SJCRH30 (cell line): Measurements from ENCODE around the gene ROPN1L. TPM values are rescaled to one million over a fixed set of nuclear protein-coding genes. Genes with fewer than 3 reads are reported as not detected.
"Not testable (repeated sequence)": the region's sequence is repeated elsewhere in the genome, so short reads cannot be mapped to it uniquely, and the experiment has no call there.

Experiments
- DNase-seq, 2 experiments: peaks; one replicate each; pipeline ENCODE4 v3.0.0-alpha.2; 2015 to 2020
- H3K27ac ChIP-seq: fragments of 250-450 bp; sonication (Bioruptor Pico); 2 replicates; pipeline ENCODE4 v1.5.1; 2020; ENCODE audit warnings: mild to moderate bottlenecking, moderate library complexity
- H3K27me3 ChIP-seq: fragments of 250-450 bp; sonication (Bioruptor Pico); 2 replicates; pipeline ENCODE4 v1.5.1; 2020; ENCODE audit warnings: mild to moderate bottlenecking, moderate library complexity
- H3K36me3 ChIP-seq: fragments of 250-450 bp; sonication (Bioruptor Pico); 2 replicates; pipeline ENCODE4 v1.5.1; 2020; ENCODE audit warnings: mild to moderate bottlenecking, moderate library complexity
- H3K4me1 ChIP-seq: fragments of 250-450 bp; sonication (Bioruptor Pico); 2 replicates; pipeline ENCODE4 v1.5.1; 2020; ENCODE audit warnings: mild to moderate bottlenecking, moderate library complexity
- H3K4me3 ChIP-seq: fragments of 250-450 bp; sonication (Bioruptor Pico); 2 replicates; pipeline ENCODE4 v1.5.1; 2020; ENCODE audit warnings: mild to moderate bottlenecking, moderate library complexity
- H3K9me3 ChIP-seq: fragments of 250-450 bp; sonication (Bioruptor Pico); replicated peaks from 2 replicates; pipeline ENCODE4 v1.5.1; 2020; ENCODE audit warnings: mild to moderate bottlenecking, moderate library complexity
- total RNA-seq: library from RNA; depleted of rRNA; stranded (reverse); fragments of >200 nt; shearing (Covaris generic); gene quantifications from 2 replicates; pipeline ENCODE4 v1.2.3, GENCODE V29; 2014

Gene ROPN1L
- total RNA-seq, 1 experiment from 2014 or later = 0.14 TPM

GRCh38 chr5:10488144-10488543 lies 46.5 kb downstream of the ROPN1L start:
- H3K36me3 ChIP-seq = no peaks in the 10 kb centered on the region
- H3K4me3 ChIP-seq = no peak overlapping the region
- no peak overlapping the region for H3K27ac ChIP-seq
- DNase-seq = no peak
- H3K27me3 ChIP-seq = no peaks in the 10 kb centered on the region
- H3K9me3 ChIP-seq = no peaks in the 10 kb centered on the region
- H3K4me1 ChIP-seq = peaks cover 6% of the 10 kb centered on the region; the same call in 1 of the 2 replicates

- H3K4me1 ChIP-seq = peaks cover 3% of the 10 kb centered on the region; the same call in 1 of the 2 replicates
- no peak for DNase-seq
- H3K36me3 ChIP-seq = no peaks in the 10 kb centered on the region
- H3K4me3 ChIP-seq = no peak overlapping the region
- no peaks in the 10 kb centered on the region for H3K27me3 ChIP-seq
- H3K9me3 ChIP-seq = no peaks in the 10 kb centered on the region; the same call in 1 of the 2 replicates
- H3K27ac ChIP-seq = no peak overlapping the region
Observed at GRCh38 chr5:10489810-10490426, 48.2 kb downstream of the ROPN1L start.

GRCh38 chr5:10490927-10491672 lies 49.4 kb downstream of the ROPN1L start:
- DNase-seq = no peak
- Histone ChIP-seq H3K4me3 (no peak overlapping the region), H3K27me3 (no peaks in the 10 kb centered on the region), H3K9me3 (no peaks in the 10 kb centered on the region; the same call in 1 of the 2 replicates), H3K36me3 (no peaks in the 10 kb centered on the region), H3K4me1 (no peaks in the 10 kb centered on the region; the same call in 1 of the 2 replicates), H3K27ac (no peak overlapping the region)

- no peaks in the 10 kb centered on the region for H3K27me3 ChIP-seq
- no peak overlapping the region for H3K27ac ChIP-seq
- no peaks in the 10 kb centered on the region for H3K36me3 ChIP-seq
- H3K9me3 ChIP-seq = no peaks in the 10 kb centered on the region; the same call in 1 of the 2 replicates
- no peak overlapping the region for H3K4me3 ChIP-seq
- no peak for DNase-seq
- no peaks in the 10 kb centered on the region for H3K4me1 ChIP-seq
Observed at GRCh38 chr5:10491673-10492026, 50.0 kb downstream of the ROPN1L start.

GRCh38 chr5:10493884-10494283 lies 52.2 kb downstream of the ROPN1L start:
- no peak for DNase-seq
- H3K27ac ChIP-seq = no peak overlapping the region
- H3K4me3 ChIP-seq = no peak overlapping the region

GRCh38 chr5:10494497-10494896 lies 52.8 kb downstream of the ROPN1L start:
- H3K4me3 ChIP-seq, H3K9me3 ChIP-seq, H3K4me1 ChIP-seq, H3K36me3 ChIP-seq, DNase-seq, H3K27ac ChIP-seq, H3K27me3 ChIP-seq: not testable (repeated sequence)

More at GRCh38 chr5:10493884-10494283, 52.2 kb downstream of the ROPN1L start:
- Histone ChIP-seq H3K27me3 (no peaks in the 10 kb centered on the region), H3K36me3 (no peaks in the 10 kb centered on the region), H3K4me1 (no peaks in the 10 kb centered on the region), H3K9me3 (no peaks in the 10 kb centered on the region; the same call in 1 of the 2 replicates)

- no peak for DNase-seq
- Histone ChIP-seq H3K4me1 (no peaks in the 10 kb centered on the region), H3K27ac (no peak overlapping the region), H3K9me3 (no peaks in the 10 kb centered on the region; the same call in 1 of the 2 replicates), H3K36me3 (no peaks in the 10 kb centered on the region), H3K4me3 (no peak overlapping the region), H3K27me3 (no peaks in the 10 kb centered on the region)
Observed at GRCh38 chr5:10497554-10497953, 55.9 kb downstream of the ROPN1L start.

GRCh38 chr5:10498350-10498749 lies 56.7 kb downstream of the ROPN1L start:
- no peak overlapping the region for H3K27ac ChIP-seq
- no peaks in the 10 kb centered on the region; the same call in 1 of the 2 replicates for H3K4me1 ChIP-seq
- no peaks in the 10 kb centered on the region for H3K36me3 ChIP-seq
- H3K4me3 ChIP-seq = no peak overlapping the region
- no peaks in the 10 kb centered on the region; the same call in 1 of the 2 replicates for H3K9me3 ChIP-seq
- H3K27me3 ChIP-seq = no peaks in the 10 kb centered on the region
- DNase-seq = no peak

- no peaks in the 10 kb centered on the region for H3K36me3 ChIP-seq
- no peak overlapping the region for H3K4me3 ChIP-seq
- no peaks in the 10 kb centered on the region for H3K27me3 ChIP-seq
- no peak overlapping the region for H3K27ac ChIP-seq
- no peaks in the 10 kb centered on the region; the same call in 1 of the 2 replicates for H3K9me3 ChIP-seq
- no peak for DNase-seq
- H3K4me1 ChIP-seq = peaks cover 5% of the 10 kb centered on the region; the same call in 1 of the 2 replicates
Observed at GRCh38 chr5:10499066-10499465, 57.4 kb downstream of the ROPN1L start.

- no peaks in the 10 kb centered on the region; the same call in 1 of the 2 replicates for H3K9me3 ChIP-seq
- no peaks in the 10 kb centered on the region for H3K27me3 ChIP-seq
- no peaks in the 10 kb centered on the region for H3K36me3 ChIP-seq
- peaks cover 7% of the 10 kb centered on the region; the same call in 1 of the 2 replicates for H3K4me1 ChIP-seq
- H3K27ac ChIP-seq = no peak overlapping the region
- DNase-seq = no peak
- no peak overlapping the region for H3K4me3 ChIP-seq
Observed at GRCh38 chr5:10499776-10500175, 58.1 kb downstream of the ROPN1L start.

GRCh38 chr5:10500669-10501068 lies 59.0 kb downstream of the ROPN1L start:
- DNase-seq = no peak
- no peaks in the 10 kb centered on the region for H3K27me3 ChIP-seq
- no peak overlapping the region for H3K4me3 ChIP-seq
- no peak overlapping the region for H3K27ac ChIP-seq
- H3K9me3 ChIP-seq = no peaks in the 10 kb centered on the region
- no peaks in the 10 kb centered on the region for H3K36me3 ChIP-seq
- H3K4me1 ChIP-seq = peaks cover 7% of the 10 kb centered on the region; the same call in 1 of the 2 replicates

GRCh38 chr5:10501554-10502075 lies 59.9 kb downstream of the ROPN1L start:
- Histone ChIP-seq H3K9me3 (no peaks in the 10 kb centered on the region), H3K27me3 (no peaks in the 10 kb centered on the region), H3K4me3 (no peak overlapping the region), H3K36me3 (no peaks in the 10 kb centered on the region), H3K4me1 (peaks cover 7% of the 10 kb centered on the region; the same call in 1 of the 2 replicates), H3K27ac (no peak overlapping the region)
- no peak for DNase-seq

GRCh38 chr5:10502130-10502529 lies 60.5 kb downstream of the ROPN1L start:
- Histone ChIP-seq H3K27ac (no peak overlapping the region), H3K27me3 (no peaks in the 10 kb centered on the region), H3K4me3 (no peak overlapping the region), H3K36me3 (no peaks in the 10 kb centered on the region), H3K4me1 (peaks cover 7% of the 10 kb centered on the region; the same call in 1 of the 2 replicates), H3K9me3 (no peaks in the 10 kb centered on the region)
- DNase-seq = no peak

GRCh38 chr5:10502578-10502977 lies 60.9 kb downstream of the ROPN1L start:
- Histone ChIP-seq H3K27me3 (no peaks in the 10 kb centered on the region), H3K4me3 (no peak overlapping the region), H3K27ac (no peak overlapping the region), H3K4me1 (peaks cover 7% of the 10 kb centered on the region; the same call in 1 of the 2 replicates), H3K9me3 (no peaks in the 10 kb centered on the region), H3K36me3 (no peaks in the 10 kb centered on the region)
- no peak for DNase-seq

- Histone ChIP-seq H3K27ac (no peak overlapping the region), H3K9me3 (no peaks in the 10 kb centered on the region), H3K4me1 (peaks cover 7% of the 10 kb centered on the region; the same call in 1 of the 2 replicates), H3K27me3 (no peaks in the 10 kb centered on the region), H3K36me3 (no peaks in the 10 kb centered on the region), H3K4me3 (no peak overlapping the region)
- peak; percentile 21 to 43 for DNase-seq
Observed at GRCh38 chr5:10503321-10503720, 61.6 kb downstream of the ROPN1L start.
